ENCODE data around the gene ZNF768.

GRCh38 chr16:30485818-30486436, 40.4 kb downstream of the ZNF768 start:
- no peak for TF ChIP-seq POLR2A (IDR thresholded peaks at IDR 0.05)
- TF ChIP-seq, protein P1, sequence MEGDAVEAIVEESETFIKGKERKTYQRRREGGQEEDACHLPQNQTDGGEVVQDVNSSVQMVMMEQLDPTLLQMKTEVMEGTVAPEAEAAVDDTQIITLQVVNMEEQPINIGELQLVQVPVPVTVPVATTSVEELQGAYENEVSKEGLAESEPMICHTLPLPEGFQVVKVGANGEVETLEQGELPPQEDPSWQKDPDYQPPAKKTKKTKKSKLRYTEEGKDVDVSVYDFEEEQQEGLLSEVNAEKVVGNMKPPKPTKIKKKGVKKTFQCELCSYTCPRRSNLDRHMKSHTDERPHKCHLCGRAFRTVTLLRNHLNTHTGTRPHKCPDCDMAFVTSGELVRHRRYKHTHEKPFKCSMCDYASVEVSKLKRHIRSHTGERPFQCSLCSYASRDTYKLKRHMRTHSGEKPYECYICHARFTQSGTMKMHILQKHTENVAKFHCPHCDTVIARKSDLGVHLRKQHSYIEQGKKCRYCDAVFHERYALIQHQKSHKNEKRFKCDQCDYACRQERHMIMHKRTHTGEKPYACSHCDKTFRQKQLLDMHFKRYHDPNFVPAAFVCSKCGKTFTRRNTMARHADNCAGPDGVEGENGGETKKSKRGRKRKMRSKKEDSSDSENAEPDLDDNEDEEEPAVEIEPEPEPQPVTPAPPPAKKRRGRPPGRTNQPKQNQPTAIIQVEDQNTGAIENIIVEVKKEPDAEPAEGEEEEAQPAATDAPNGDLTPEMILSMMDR (IDR thresholded peaks at IDR 0.05) = no peak
- no peak for TF ChIP-seq EP300 (IDR thresholded peaks at IDR 0.05)
